Measurements from ENCODE around the gene GRM7. TPM values are rescaled to one million over a fixed set of nuclear protein-coding genes. Genes with fewer than 3 reads are reported as not detected.

Gene GRM7
- total RNA-seq, 1 donor from 2014 or later = 1.5 TPM

DNA sequence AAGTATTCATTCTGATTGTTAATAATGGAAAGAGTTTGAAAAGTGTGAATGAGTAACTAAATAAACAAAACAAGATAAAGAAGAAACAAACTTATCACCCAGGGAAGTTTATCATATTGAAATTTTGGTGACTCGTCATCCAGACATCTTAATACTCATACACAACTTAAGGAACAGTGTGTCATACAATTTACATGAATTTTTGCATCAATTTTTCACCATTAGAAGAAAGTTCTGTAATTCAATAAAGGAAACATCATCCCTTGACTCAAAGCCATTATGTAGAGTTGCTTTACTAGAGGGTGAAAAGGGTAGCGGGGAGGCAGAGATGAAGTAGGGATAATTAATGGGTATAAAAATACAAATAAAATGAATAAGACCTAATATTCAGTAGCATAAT is 536.2 kb downstream of the GRM7 start:
- H3K27ac Mint-ChIP-seq (ENCODE audit: unreplicated experiment) = no peak overlapping the region
- H3K27me3 Mint-ChIP-seq (ENCODE audit: low read depth) = no peaks in the 10 kb centered on the region
- H3K9me3 Mint-ChIP-seq = no peaks in the 10 kb centered on the region
- no peak for DNase-seq (ENCODE audit: low read depth, low spot score)
- H3K4me3 Mint-ChIP-seq = no peak overlapping the region
- TF ChIP-seq, protein P1, sequence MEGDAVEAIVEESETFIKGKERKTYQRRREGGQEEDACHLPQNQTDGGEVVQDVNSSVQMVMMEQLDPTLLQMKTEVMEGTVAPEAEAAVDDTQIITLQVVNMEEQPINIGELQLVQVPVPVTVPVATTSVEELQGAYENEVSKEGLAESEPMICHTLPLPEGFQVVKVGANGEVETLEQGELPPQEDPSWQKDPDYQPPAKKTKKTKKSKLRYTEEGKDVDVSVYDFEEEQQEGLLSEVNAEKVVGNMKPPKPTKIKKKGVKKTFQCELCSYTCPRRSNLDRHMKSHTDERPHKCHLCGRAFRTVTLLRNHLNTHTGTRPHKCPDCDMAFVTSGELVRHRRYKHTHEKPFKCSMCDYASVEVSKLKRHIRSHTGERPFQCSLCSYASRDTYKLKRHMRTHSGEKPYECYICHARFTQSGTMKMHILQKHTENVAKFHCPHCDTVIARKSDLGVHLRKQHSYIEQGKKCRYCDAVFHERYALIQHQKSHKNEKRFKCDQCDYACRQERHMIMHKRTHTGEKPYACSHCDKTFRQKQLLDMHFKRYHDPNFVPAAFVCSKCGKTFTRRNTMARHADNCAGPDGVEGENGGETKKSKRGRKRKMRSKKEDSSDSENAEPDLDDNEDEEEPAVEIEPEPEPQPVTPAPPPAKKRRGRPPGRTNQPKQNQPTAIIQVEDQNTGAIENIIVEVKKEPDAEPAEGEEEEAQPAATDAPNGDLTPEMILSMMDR (conservative IDR thresholded peaks at IDR 0.05) = no peak
- no peaks in the 10 kb centered on the region for H3K4me1 Mint-ChIP-seq
- H3K36me3 Mint-ChIP-seq (ENCODE audit: low read depth) = no peaks in the 10 kb centered on the region

DNA sequence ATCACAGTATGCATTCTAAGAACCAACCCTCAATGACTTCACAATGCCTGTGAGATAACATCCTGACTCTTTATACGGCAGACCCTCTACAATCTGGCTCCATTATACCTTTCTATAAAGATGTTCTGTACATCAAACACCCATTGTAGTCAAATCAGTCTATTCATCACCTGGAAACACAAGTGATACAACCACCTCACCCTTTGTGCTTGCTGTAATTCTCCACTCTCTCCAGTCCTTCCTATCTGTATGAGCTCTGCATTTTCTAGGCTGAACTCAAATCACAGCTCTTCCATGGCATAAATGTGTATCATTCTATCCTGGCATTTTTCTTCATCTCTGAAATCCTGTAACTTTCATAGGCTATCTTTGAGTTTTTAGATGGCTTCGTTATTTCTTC is 539.4 kb downstream of the GRM7 start:
- DNase-seq (ENCODE audit: low read depth, low spot score) = no peak
- no peaks in the 10 kb centered on the region for H3K4me1 Mint-ChIP-seq
- no peaks in the 10 kb centered on the region for H3K36me3 Mint-ChIP-seq (ENCODE audit: low read depth)
- no peaks in the 10 kb centered on the region for H3K9me3 Mint-ChIP-seq
- no peak overlapping the region for H3K4me3 Mint-ChIP-seq
- no peak overlapping the region for H3K27ac Mint-ChIP-seq (ENCODE audit: unreplicated experiment)
- TF ChIP-seq, protein P1 (conservative IDR thresholded peaks at IDR 0.05) = no peak
- no peaks in the 10 kb centered on the region for H3K27me3 Mint-ChIP-seq (ENCODE audit: low read depth)

DNA sequence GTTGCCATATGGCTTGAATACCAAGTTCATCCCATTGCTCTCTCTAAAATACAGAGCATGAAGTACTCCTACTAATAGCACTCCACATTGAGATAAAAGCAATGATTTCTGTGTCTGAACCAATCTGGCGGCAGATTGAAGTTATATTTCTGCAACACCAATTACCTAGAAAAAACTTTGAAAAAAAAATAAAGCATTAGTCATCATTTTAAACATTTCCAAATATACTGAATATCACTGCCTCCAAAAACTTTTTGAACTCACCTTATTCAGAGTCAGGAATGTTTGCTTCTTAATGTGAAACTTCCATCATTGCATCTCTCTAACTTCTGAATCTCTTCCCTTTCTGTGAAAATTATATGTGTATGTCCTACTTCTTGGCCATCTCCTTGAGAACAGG is 540.5 kb downstream of the GRM7 start:
- Mint-ChIP-seq H3K4me3 (no peak overlapping the region), H3K9me3 (no peaks in the 10 kb centered on the region), H3K27ac (ENCODE audit: unreplicated experiment) (no peak overlapping the region), H3K36me3 (ENCODE audit: low read depth) (no peaks in the 10 kb centered on the region), H3K27me3 (ENCODE audit: low read depth) (no peaks in the 10 kb centered on the region), H3K4me1 (no peaks in the 10 kb centered on the region)
- DNase-seq (ENCODE audit: low read depth, low spot score) = no peak
- TF ChIP-seq, protein P1 (conservative IDR thresholded peaks at IDR 0.05) = no peak

DNA sequence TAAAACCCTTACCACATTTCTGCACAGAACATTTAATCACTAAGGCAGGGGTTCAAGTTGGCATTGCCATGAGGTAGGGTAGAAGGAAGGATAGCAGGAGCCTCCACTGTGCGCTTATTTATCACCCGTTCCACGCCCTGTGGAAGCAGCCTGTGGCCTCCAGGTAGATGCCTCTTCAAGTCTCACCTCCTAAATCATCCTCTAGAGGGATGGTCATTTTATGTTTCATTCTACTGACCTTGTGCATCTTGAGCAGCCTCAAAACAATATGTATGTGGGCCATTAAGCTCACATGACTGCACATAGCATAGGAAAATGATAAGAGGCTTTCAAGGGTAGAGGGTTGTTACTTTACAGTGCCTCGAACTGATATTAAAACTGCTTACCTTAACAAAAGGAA is 546.2 kb downstream of the GRM7 start:
- no peak overlapping the region for H3K27ac Mint-ChIP-seq (ENCODE audit: unreplicated experiment)
- no peaks in the 10 kb centered on the region for H3K36me3 Mint-ChIP-seq (ENCODE audit: low read depth)
- no peaks in the 10 kb centered on the region for H3K4me1 Mint-ChIP-seq
- TF ChIP-seq, protein P1 (conservative IDR thresholded peaks at IDR 0.05) = peak; percentile 40
- H3K4me3 Mint-ChIP-seq = no peak overlapping the region
- H3K27me3 Mint-ChIP-seq (ENCODE audit: low read depth) = no peaks in the 10 kb centered on the region
- DNase-seq (ENCODE audit: low read depth, low spot score) = no peak
- H3K9me3 Mint-ChIP-seq = no peaks in the 10 kb centered on the region

DNA sequence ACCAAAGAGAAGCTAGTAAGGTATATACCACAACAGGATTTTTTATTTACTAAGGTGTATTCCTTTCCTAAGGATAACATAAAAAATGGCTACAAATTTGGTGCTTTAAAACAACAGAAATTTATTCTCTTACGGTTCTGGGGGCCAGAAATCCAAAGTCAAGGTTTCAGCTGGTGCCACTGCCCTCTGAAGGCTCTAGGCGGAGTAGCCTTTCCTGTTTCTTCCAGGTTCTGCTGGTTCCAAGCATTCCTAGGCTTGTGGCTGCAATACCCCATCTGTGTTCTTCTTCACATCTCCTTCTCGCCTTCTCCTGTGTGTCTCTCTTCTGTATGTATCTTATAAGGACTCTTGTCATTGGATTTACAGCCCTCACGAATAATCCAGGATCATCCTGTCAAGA is 549.9 kb downstream of the GRM7 start:
- no peaks in the 10 kb centered on the region for H3K27me3 Mint-ChIP-seq (ENCODE audit: low read depth)
- TF ChIP-seq, protein P1 (conservative IDR thresholded peaks at IDR 0.05) = no peak
- no peak overlapping the region for H3K4me3 Mint-ChIP-seq
- DNase-seq (ENCODE audit: low read depth, low spot score) = no peak
- H3K27ac Mint-ChIP-seq (ENCODE audit: unreplicated experiment) = no peak overlapping the region
- H3K4me1 Mint-ChIP-seq = no peaks in the 10 kb centered on the region
- no peaks in the 10 kb centered on the region for H3K36me3 Mint-ChIP-seq (ENCODE audit: low read depth)
- H3K9me3 Mint-ChIP-seq = no peaks in the 10 kb centered on the region

DNA sequence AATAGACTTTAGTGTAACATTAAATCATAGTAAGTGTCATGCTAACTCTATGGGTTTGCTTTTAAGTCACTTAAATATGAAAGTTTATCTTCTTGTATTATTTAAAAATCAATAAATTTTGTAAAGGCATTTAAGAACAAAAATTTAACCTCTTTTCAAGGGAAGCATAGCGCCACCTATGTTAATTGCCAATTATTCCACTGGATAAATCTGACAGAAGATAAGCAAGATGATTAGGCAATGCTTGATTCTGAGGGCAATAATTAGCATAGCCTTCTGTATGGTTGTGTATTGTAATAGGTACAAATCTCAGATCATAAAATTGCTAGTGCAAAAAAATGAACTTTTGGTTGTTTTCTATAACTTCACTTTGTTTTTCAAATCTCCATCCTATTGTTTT is 560.1 kb downstream of the GRM7 start:
- no peaks in the 10 kb centered on the region for H3K9me3 Mint-ChIP-seq
- H3K4me1 Mint-ChIP-seq = peaks cover 13% of the 10 kb centered on the region
- H3K4me3 Mint-ChIP-seq = no peak overlapping the region
- H3K27ac Mint-ChIP-seq (ENCODE audit: unreplicated experiment) = no peak overlapping the region
- TF ChIP-seq, protein P1 (conservative IDR thresholded peaks at IDR 0.05) = no peak
- no peaks in the 10 kb centered on the region for H3K36me3 Mint-ChIP-seq (ENCODE audit: low read depth)
- no peak for DNase-seq (ENCODE audit: low read depth, low spot score)
- no peaks in the 10 kb centered on the region for H3K27me3 Mint-ChIP-seq (ENCODE audit: low read depth)

Data from neural crest cell (in vitro differentiated cells).